ENCODE results near the gene ESM1.

The ESM1 gene

DNA sequence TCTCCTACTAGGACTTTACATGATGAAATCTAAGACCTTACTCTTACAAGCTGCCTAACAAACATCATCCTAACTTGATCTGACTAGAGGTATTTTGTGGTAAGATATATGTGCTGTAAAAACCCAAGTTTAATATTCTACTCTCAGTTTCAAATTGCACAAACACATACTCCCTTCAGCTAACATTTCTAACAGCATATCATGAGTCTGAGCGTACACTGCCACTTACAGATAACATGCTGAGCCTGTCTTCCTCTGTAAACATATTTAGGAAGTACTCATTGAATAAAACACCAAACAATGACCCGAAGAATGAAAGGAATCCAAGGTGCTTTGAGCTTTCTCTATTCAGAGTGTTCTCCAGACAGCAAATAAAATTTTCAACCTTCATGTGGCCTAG lies 7.9 kb upstream of the ESM1 start:
- Histone ChIP-seq H3K27ac (no peak overlapping the region), H3K36me3 (no peaks in the 10 kb centered on the region), H3K9me3 (ENCODE audit: severe bottlenecking) (no peaks in the 10 kb centered on the region), H3K4me3 (ENCODE audit: low read depth, low read length) (no peak overlapping the region), H3K27me3 (ENCODE audit: insufficient read depth, low read depth, severe bottlenecking) (peaks cover 69% of the 10 kb centered on the region)
- DNase-seq: no peak
- TF ChIP-seq CTCF (IDR thresholded peaks at IDR 0.05; ENCODE audit: low read depth, low read length): no peak

DNA sequence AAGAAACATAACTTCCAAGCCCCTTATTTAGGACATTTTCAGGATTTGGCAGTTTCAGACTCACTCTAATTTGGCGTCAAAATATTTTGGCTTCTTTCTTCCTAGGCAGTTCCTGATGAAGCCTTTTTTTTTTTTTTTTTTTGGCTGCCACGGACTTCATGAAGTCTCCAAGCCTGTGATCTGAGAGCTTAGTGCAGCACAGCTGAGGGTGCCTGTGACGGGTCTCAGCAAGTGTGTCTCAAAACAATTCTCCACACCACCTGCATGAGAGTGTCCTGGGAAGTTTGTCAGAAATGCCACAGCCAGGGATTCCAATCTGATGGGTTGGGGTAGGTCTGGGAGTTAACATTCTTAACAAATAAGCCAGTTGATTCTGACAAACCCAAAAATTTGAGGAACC lies 6.0 kb upstream of the ESM1 start:
- peaks cover 66% of the 10 kb centered on the region for H3K27me3 ChIP-seq (ENCODE audit: insufficient read depth, low read depth, severe bottlenecking)
- no peak for DNase-seq

GRCh38 chr5:54990841-54991258 lies 5.5 kb upstream of the ESM1 start:
- Histone ChIP-seq H3K27me3 (ENCODE audit: insufficient read depth, low read depth, severe bottlenecking) (peaks cover 68% of the 10 kb centered on the region), H3K9me3 (ENCODE audit: severe bottlenecking) (no peaks in the 10 kb centered on the region), H3K27ac (no peak overlapping the region), H3K4me3 (ENCODE audit: low read depth, low read length) (no peak overlapping the region), H3K36me3 (no peaks in the 10 kb centered on the region)
- no peak for TF ChIP-seq CTCF (IDR thresholded peaks at IDR 0.05; ENCODE audit: low read depth, low read length)
- no peak for DNase-seq

More for the DNA sequence above, 6.0 kb upstream of the ESM1 start:
- H3K27ac ChIP-seq: no peak overlapping the region
- no peak overlapping the region for H3K4me3 ChIP-seq (ENCODE audit: low read depth, low read length)
- no peak for TF ChIP-seq CTCF (IDR thresholded peaks at IDR 0.05; ENCODE audit: low read depth, low read length)
- H3K9me3 ChIP-seq (ENCODE audit: severe bottlenecking): no peaks in the 10 kb centered on the region
- H3K36me3 ChIP-seq: no peaks in the 10 kb centered on the region

DNA sequence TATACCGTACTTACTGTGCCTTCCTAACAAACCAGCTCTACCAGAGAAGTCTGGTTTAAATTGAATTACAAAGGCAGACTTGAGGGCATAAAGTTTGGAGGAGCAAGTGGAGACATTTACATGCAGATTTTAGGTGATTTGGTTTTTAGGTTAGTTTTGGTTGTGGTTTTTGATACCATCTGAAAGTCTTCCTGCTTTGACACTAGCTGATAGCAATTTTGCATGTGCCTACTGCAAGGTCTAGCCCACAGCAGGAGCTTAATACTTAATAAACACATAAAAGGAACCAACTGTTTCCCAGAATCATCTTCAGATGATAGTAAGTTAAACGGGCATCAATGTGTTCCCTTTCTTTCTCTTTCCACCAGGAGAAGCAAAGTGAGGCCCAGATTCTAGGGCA lies 3.4 kb upstream of the ESM1 start:
- Histone ChIP-seq H3K36me3 (no peaks in the 10 kb centered on the region), H3K9me3 (ENCODE audit: severe bottlenecking) (no peaks in the 10 kb centered on the region), H3K27me3 (ENCODE audit: insufficient read depth, low read depth, severe bottlenecking) (peaks cover 69% of the 10 kb centered on the region), H3K27ac (no peak overlapping the region), H3K4me3 (ENCODE audit: low read depth, low read length) (no peak overlapping the region)
- no peak for TF ChIP-seq CTCF (IDR thresholded peaks at IDR 0.05; ENCODE audit: low read depth, low read length)
- no peak for DNase-seq

DNA sequence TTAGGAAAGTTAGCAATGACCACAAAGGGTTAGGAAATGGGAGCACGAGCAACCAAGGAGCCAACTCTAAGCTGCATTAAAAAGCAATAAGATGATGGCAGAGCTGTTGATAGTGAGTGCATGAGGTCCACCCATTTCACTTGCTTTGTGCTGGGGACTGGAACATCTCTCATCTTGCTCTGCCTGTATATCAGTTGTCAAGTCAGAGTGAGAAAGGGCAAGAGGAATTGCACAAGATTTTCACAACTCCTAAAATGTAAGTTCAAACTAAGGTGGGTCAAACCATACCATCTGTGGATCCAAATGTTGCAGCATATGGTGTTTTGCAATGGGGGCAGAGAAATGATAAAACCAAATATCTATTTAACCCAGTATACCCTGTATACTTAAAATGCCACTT lies 2.8 kb upstream of the ESM1 start:
- Histone ChIP-seq H3K27me3 (ENCODE audit: insufficient read depth, low read depth, severe bottlenecking) (peaks cover 71% of the 10 kb centered on the region), H3K9me3 (ENCODE audit: severe bottlenecking) (no peaks in the 10 kb centered on the region), H3K4me3 (ENCODE audit: low read depth, low read length) (no peak overlapping the region), H3K27ac (no peak overlapping the region), H3K36me3 (no peaks in the 10 kb centered on the region)
- TF ChIP-seq CTCF (IDR thresholded peaks at IDR 0.05; ENCODE audit: low read depth, low read length): no peak
- no peak for DNase-seq

- H3K27me3 ChIP-seq (ENCODE audit: insufficient read depth, low read depth, severe bottlenecking): peaks cover 86% of the 10 kb centered on the region
- H3K4me3 ChIP-seq (ENCODE audit: low read depth, low read length): no peak overlapping the region
- no peak for DNase-seq
- no peaks in the 10 kb centered on the region for H3K9me3 ChIP-seq (ENCODE audit: severe bottlenecking)
- no peaks in the 10 kb centered on the region for H3K36me3 ChIP-seq
- TF ChIP-seq CTCF (IDR thresholded peaks at IDR 0.05; ENCODE audit: low read depth, low read length): no peak
- no peak overlapping the region for H3K27ac ChIP-seq
Observed at GRCh38 chr5:54986269-54986654, 869 bp upstream of the ESM1 start.

Data from WERI-Rb-1 (cell line).